IMR-90 (cell line): ENCODE results near the gene MAN1C1. TPM values are rescaled to one million over a fixed set of nuclear protein-coding genes. Genes with fewer than 3 reads are reported as not detected.

ENCODE experiments used
- ATAC-seq: fragments of 200-7000 bp; cut with Tn5 transposase; 2 replicates; pipeline ENCODE4 v1.9.1; 2020; ENCODE audit warnings: low read depth, mild to moderate bottlenecking, moderate library complexity
- BruUV-seq: library from RNA; stranded (reverse); fragments of 400-500 nt; replicated peaks from 2 replicates; lab custom pipeline; 2021; lab: Mats Ljungman, UMichigan
- CTCF ChIA-PET: fragments of 300-600 bp; formaldehyde crosslinking; extraction: SDS; loops from one replicate; lab custom pipeline; 2021; ENCODE audit warnings: antibody characterized with exemption; lab: Yijun Ruan, JAX
- POLR2A ChIA-PET: fragments of 300-600 bp; sonication (Branson Sonifier 250); formaldehyde crosslinking; loops from one replicate; lab custom pipeline; 2022; ENCODE audit warnings: antibody characterized with exemption; ENCODE audit not compliant: unreplicated experiment; lab: Charles Lee
- DNase-seq: peaks from one replicate; pipeline ENCODE4 v3.0.0; 2013
- H2AFZ ChIP-seq: replicated peaks from 2 replicates; pipeline ENCODE3; 2013; ENCODE audit warnings: low read length, mild to moderate bottlenecking; ENCODE audit not compliant: poor library complexity
- H2AK5ac ChIP-seq: 2 replicates; pipeline ENCODE4 v1.6.1; 2013; ENCODE audit warnings: low read depth, low read length, inconsistent platforms
- H2AK9ac ChIP-seq: replicated peaks from 2 replicates; pipeline ENCODE3; 2013; ENCODE audit warnings: mild to moderate bottlenecking, low read depth, low read length, moderate library complexity; ENCODE audit not compliant: poor library complexity
- H2BK120ac ChIP-seq: 2 replicates; pipeline ENCODE4 v1.6.1; 2013; ENCODE audit warnings: low read depth, low read length, inconsistent platforms
- H2BK15ac ChIP-seq: 3 replicates; pipeline ENCODE4 v1.6.1; 2013; ENCODE audit warnings: low read depth, low read length, inconsistent platforms
- H2BK20ac ChIP-seq: 2 replicates; pipeline ENCODE4 v1.6.1; 2013; ENCODE audit warnings: low read depth, mild to moderate bottlenecking, inconsistent platforms, low read length, moderate library complexity
- H2BK5ac ChIP-seq: 2 replicates; pipeline ENCODE4 v1.6.1; 2013; ENCODE audit warnings: mild to moderate bottlenecking, low read depth, low read length, inconsistent platforms; ENCODE audit not compliant: poor library complexity, severe bottlenecking
- H3K14ac ChIP-seq: replicated peaks from 2 replicates; pipeline ENCODE4 v1.6.1; 2013; ENCODE audit warnings: low read depth, low read length, inconsistent platforms
- H3K18ac ChIP-seq: 2 replicates; pipeline ENCODE4 v1.6.1; 2013; ENCODE audit warnings: low read depth, low read length, control low read depth
- H3K23ac ChIP-seq: 2 replicates; pipeline ENCODE4 v1.6.1; 2013; ENCODE audit warnings: low read depth, low read length, inconsistent platforms
- H3K27ac ChIP-seq: 2 replicates; pipeline ENCODE4 v1.5.1; 2013; ENCODE audit warnings: mild to moderate bottlenecking, control low read depth, low read length; ENCODE audit not compliant: insufficient read depth
- H3K27me3 ChIP-seq: 2 replicates; pipeline ENCODE4 v1.6.1; 2013; ENCODE audit warnings: low read length; ENCODE audit not compliant: control insufficient read depth, insufficient read depth
- H3K36me3 ChIP-seq: 2 replicates; pipeline ENCODE4 v1.6.1; 2013; ENCODE audit warnings: low read length, mixed read lengths; ENCODE audit not compliant: control insufficient read depth, insufficient read depth
- H3K4ac ChIP-seq: 2 replicates; pipeline ENCODE4 v1.6.1; 2013; ENCODE audit warnings: low read depth, low read length, inconsistent platforms
- H3K4me1 ChIP-seq: 2 replicates; pipeline ENCODE4 v1.6.1; 2013; ENCODE audit warnings: low read length, mixed read lengths; ENCODE audit not compliant: control insufficient read depth, insufficient read depth
- H3K4me2 ChIP-seq: 2 replicates; pipeline ENCODE4 v1.6.1; 2013; ENCODE audit warnings: low read depth, mild to moderate bottlenecking, control low read depth, low read length, moderate library complexity
- H3K4me3 ChIP-seq: 2 replicates; pipeline ENCODE4 v1.5.1; 2013; ENCODE audit warnings: low read depth, mild to moderate bottlenecking, control low read depth, low read length, moderate library complexity; ENCODE audit not compliant: insufficient read depth
- H3K56ac ChIP-seq: 2 replicates; pipeline ENCODE4 v1.6.1; 2013; ENCODE audit warnings: low read length, inconsistent platforms; ENCODE audit not compliant: insufficient read depth; ENCODE audit errors: extremely low read depth
- H3K79me1 ChIP-seq, 2 experiments: 2 replicates each; pipeline ENCODE4 v1.6.1; 2013; ENCODE audit warnings: low read length in 2 of 2, inconsistent platforms in 1 of 2, low read depth in 1 of 2
- H3K9ac ChIP-seq: 2 replicates; pipeline ENCODE4 v1.6.1; 2013; ENCODE audit warnings: low read depth, low read length, control low read depth
- H3K9me1 ChIP-seq: 2 replicates; pipeline ENCODE4 v1.6.1; 2013; ENCODE audit warnings: low read length, inconsistent platforms; ENCODE audit not compliant: insufficient read depth
- H3K9me3 ChIP-seq: 2 replicates; pipeline ENCODE4 v1.6.1; 2013; ENCODE audit warnings: low read length; ENCODE audit not compliant: control insufficient read depth, insufficient read depth
- H4K20me1 ChIP-seq: 2 replicates; pipeline ENCODE4 v1.6.1; 2013; ENCODE audit warnings: low read length, inconsistent platforms; ENCODE audit not compliant: insufficient read depth
- H4K5ac ChIP-seq: 2 replicates; pipeline ENCODE4 v1.6.1; 2013; ENCODE audit warnings: mild to moderate bottlenecking, low read depth, low read length, control low read depth
- H4K8ac ChIP-seq, 2 experiments: 2 replicates each; pipeline ENCODE4 v1.6.1; 2013; ENCODE audit warnings: low read depth in 2 of 2, low read length in 2 of 2, control low read depth in 1 of 2, inconsistent platforms in 1 of 2
- H4K91ac ChIP-seq: 2 replicates; pipeline ENCODE4 v1.6.1; 2013; ENCODE audit warnings: low read depth, low read length, inconsistent platforms; ENCODE audit not compliant: insufficient read depth
- BHLHE40 ChIP-seq: fragments of 150-350 bp; IDR thresholded peaks from 2 replicates; pipeline ENCODE4 v1.6.1; 2016; ENCODE audit warnings: mild to moderate bottlenecking, low read depth, low read length
- CEBPB ChIP-seq: IDR thresholded peaks from 2 replicates; pipeline ENCODE4 v1.6.1; 2012; ENCODE audit warnings: low read depth, low read length, improper control_type of control experiment
- CHD1 ChIP-seq: IDR thresholded peaks from 2 replicates; pipeline ENCODE4 v1.6.1; 2012; ENCODE audit warnings: low read depth, low read length, improper control_type of control experiment
- CTCF ChIP-seq: conservative IDR thresholded peaks from 2 replicates; pipeline ENCODE4 v1.5.1; 2012; ENCODE audit warnings: mild to moderate bottlenecking, low read depth, low read length, improper control_type of control experiment
- ELK1 ChIP-seq: fragments of 150-350 bp; IDR thresholded peaks from 2 replicates; pipeline ENCODE4 v1.6.1; 2016; ENCODE audit warnings: low read depth, mild to moderate bottlenecking, low read length, moderate library complexity, borderline replicate concordance
- FOS ChIP-seq: fragments of 150-350 bp; IDR thresholded peaks from 2 replicates; pipeline ENCODE4 v1.6.1; 2016; ENCODE audit warnings: low read depth, low read length
- MAFK ChIP-seq: IDR thresholded peaks from 2 replicates; pipeline ENCODE4 v1.6.1; 2012; ENCODE audit warnings: low read depth, low read length, improper control_type of control experiment
- MAZ ChIP-seq: IDR thresholded peaks from 2 replicates; pipeline ENCODE4 v1.6.1; 2012; ENCODE audit warnings: low read depth, mild to moderate bottlenecking, low read length, improper control_type of control experiment, moderate library complexity, borderline replicate concordance
- MXI1 ChIP-seq: IDR thresholded peaks from 2 replicates; pipeline ENCODE4 v1.6.1; 2012; ENCODE audit warnings: low read depth, mild to moderate bottlenecking, low read length, moderate library complexity, borderline replicate concordance
- NFE2L2 ChIP-seq: fragments of 150-350 bp; IDR thresholded peaks from 2 replicates; pipeline ENCODE4 v1.6.1; 2016; ENCODE audit warnings: low read depth, mild to moderate bottlenecking, low read length
- POLR2A ChIP-seq: IDR thresholded peaks from 2 replicates; pipeline ENCODE4 v1.6.1; 2012; ENCODE audit warnings: mild to moderate bottlenecking, low read depth, low read length
- RAD21 ChIP-seq: IDR thresholded peaks from 2 replicates; pipeline ENCODE4 v1.6.1; 2012; ENCODE audit warnings: low read length, improper control_type of control experiment
- RCOR1 ChIP-seq: IDR thresholded peaks from 2 replicates; pipeline ENCODE4 v1.6.1; 2012; ENCODE audit warnings: mild to moderate bottlenecking, low read length, improper control_type of control experiment; ENCODE audit not compliant: insufficient replicate concordance
- RFX5 ChIP-seq: IDR thresholded peaks from 2 replicates; pipeline ENCODE4 v1.8.0; 2012; ENCODE audit warnings: low read depth, mild to moderate bottlenecking, low read length, moderate library complexity
- SMC3 ChIP-seq: fragments of 150-350 bp; IDR thresholded peaks from 2 replicates; pipeline ENCODE4 v1.6.1; 2016; ENCODE audit warnings: low read depth, mild to moderate bottlenecking, antibody characterized with exemption, low read length, moderate library complexity
- USF2 ChIP-seq: fragments of 150-350 bp; IDR thresholded peaks from 2 replicates; pipeline ENCODE4 v1.6.1; 2017; ENCODE audit warnings: mild to moderate bottlenecking, antibody characterized with exemption, low read length, low read depth
- WGBS, 2 experiments: methylation state at CpG; one replicate each; pipeline versions ENCODE4 v1.1.5 to v1.1.7; 2013; ENCODE audit warnings: missing lambda C conversion rate in 2 of 2; ENCODE audit not compliant: insufficient read length in 1 of 2; ENCODE audit errors: extremely low coverage in 2 of 2; 5-methylcytosine and 5-hydroxymethylcytosine counted together
- dilution Hi-C: fragments of 300-500 bp; cut with HindIII; formaldehyde crosslinking; loops from one replicate; pipeline ENCODE4 v1.14.3; 2018; ENCODE audit warnings: low sequenced_read_pairs; ENCODE audit not compliant: unreplicated experiment
- in situ Hi-C: fragments of 300-500 bp; cut with MboI; formaldehyde crosslinking; loops from 3 replicates; pipeline ENCODE4 v1.14.3; 2019; ENCODE audit warnings: low sequenced_read_pairs, inconsistent platforms, mixed read lengths
- intact Hi-C: fragments of 100-400 bp; cut with micrococcal nuclease; formaldehyde crosslinking; loops from 2 replicates; pipeline ENCODE4 v1.10.0; 2022
- polyA plus RNA-seq, 3 experiments: library from polyadenylated mRNA; depleted of rRNA; stranded (reverse); fragments of >200 nt; gene quantifications; 2 replicates each; pipeline ENCODE4 v1.2.3, GENCODE V29; 2012; ENCODE audit warnings: low replicate concordance in 1 of 3
- total RNA-seq: library from RNA; depleted of rRNA; stranded (reverse); fragments of >200 nt; gene quantifications from 2 replicates; pipeline ENCODE4 v1.2.3, GENCODE V29; 2012

The MAN1C1 gene
- total and polyA plus RNA-seq, 2 of the 4 experiments (the other 2 are of a cell fraction): 3.2 to 11.3 TPM

- Histone ChIP-seq H3K4me2 (no peak overlapping the region), H4K91ac (no peak overlapping the region), H2AK5ac (no peak overlapping the region), H3K4me3 (no peak overlapping the region), H3K18ac (no peak overlapping the region), H3K36me3 (peaks cover 59% of the 10 kb centered on the region), H2AFZ (no peak overlapping the region), H3K23ac (no peak overlapping the region), H2BK15ac (no peak overlapping the region), H3K56ac (no peak overlapping the region), H3K27me3 (no peaks in the 10 kb centered on the region), H2AK9ac (no peak overlapping the region), H3K9me1 (no peaks in the 10 kb centered on the region; the same call in 1 of the 2 replicates), H4K5ac (no peak overlapping the region), H3K9ac (no peak overlapping the region), H3K4ac (no peak overlapping the region), H2BK120ac (no peak overlapping the region), H3K14ac (no peak overlapping the region), H3K27ac (no peak overlapping the region), H3K79me1 (peaks cover 24 to 38% of the 10 kb centered on the region in 2 experiments), H3K4me1 (no peaks in the 10 kb centered on the region), H2BK20ac (no peak overlapping the region), H2BK5ac (no peak overlapping the region), H4K8ac (no peak overlapping the region), H3K9me3 (no peaks in the 10 kb centered on the region), H4K20me1 (peaks cover 10% of the 10 kb centered on the region; the same call in 1 of the 2 replicates)
- intact Hi-C loops (no loop called here), dilution Hi-C loops (no loop called here), in situ Hi-C loops (loop anchor here (10.0 kb wide), 1 partner anchor 166 kb away; the partner anchor contains the start of gene PAFAH2)
- CTCF ChIA-PET: no interaction called here
- TF ChIP-seq RFX5: no peak
- TF ChIP-seq POLR2A: no peak
- no peak for TF ChIP-seq CHD1
- no peak for TF ChIP-seq MXI1
- TF ChIP-seq SMC3: no peak
- TF ChIP-seq MAFK: no peak
- no peak for TF ChIP-seq RAD21
- TF ChIP-seq CEBPB: no peak
- TF ChIP-seq USF2: no peak
- no peak for TF ChIP-seq CTCF
- no peak for TF ChIP-seq NFE2L2
- TF ChIP-seq BHLHE40: no peak
- TF ChIP-seq FOS: no peak
- no peak for TF ChIP-seq RCOR1
- TF ChIP-seq MAZ: no peak
- no peak for TF ChIP-seq ELK1
- WGBS, 2 experiments: no CpG with 5 or more reads among the region's 3 CpGs
- no peak for DNase-seq
- ATAC-seq: no peak
- no TSS peak for BruUV-seq
- POLR2A ChIA-PET: no interaction called here
Measured at GRCh38 chr1:25828491-25828890, 211.9 kb downstream of the MAN1C1 start.
